ENCODE measurements around the gene HOXA6.

HOXA6 gene

GRCh38 chr7:27161214-27161720, 13.7 kb upstream of the HOXA6 start:
- no peak for DNase-seq

GRCh38 chr7:27160546-27161213, 13.1 kb upstream of the HOXA6 start:
- DNase-seq, result peak; percentile 81

DNA sequence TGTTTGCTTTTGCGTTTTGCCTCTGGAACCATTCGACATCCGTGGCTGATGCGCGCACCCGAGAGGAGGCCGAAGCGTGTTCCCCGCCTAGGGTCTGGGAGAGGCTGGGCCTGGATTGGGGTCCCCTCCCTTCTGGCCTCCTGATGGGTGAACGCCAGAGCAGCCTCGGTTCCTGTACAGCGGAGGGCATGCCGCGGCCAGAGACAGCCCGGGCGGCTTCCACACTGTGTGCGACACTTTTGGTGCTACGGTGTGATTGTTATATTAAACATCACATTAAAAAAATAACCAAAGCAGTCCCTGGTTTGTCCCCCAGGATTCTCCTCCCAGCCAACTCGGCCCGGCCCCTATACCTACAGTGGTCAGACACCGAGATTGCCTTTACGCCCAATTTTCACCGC, 12.6 kb upstream of the HOXA6 start:
- no peak for DNase-seq

DNA sequence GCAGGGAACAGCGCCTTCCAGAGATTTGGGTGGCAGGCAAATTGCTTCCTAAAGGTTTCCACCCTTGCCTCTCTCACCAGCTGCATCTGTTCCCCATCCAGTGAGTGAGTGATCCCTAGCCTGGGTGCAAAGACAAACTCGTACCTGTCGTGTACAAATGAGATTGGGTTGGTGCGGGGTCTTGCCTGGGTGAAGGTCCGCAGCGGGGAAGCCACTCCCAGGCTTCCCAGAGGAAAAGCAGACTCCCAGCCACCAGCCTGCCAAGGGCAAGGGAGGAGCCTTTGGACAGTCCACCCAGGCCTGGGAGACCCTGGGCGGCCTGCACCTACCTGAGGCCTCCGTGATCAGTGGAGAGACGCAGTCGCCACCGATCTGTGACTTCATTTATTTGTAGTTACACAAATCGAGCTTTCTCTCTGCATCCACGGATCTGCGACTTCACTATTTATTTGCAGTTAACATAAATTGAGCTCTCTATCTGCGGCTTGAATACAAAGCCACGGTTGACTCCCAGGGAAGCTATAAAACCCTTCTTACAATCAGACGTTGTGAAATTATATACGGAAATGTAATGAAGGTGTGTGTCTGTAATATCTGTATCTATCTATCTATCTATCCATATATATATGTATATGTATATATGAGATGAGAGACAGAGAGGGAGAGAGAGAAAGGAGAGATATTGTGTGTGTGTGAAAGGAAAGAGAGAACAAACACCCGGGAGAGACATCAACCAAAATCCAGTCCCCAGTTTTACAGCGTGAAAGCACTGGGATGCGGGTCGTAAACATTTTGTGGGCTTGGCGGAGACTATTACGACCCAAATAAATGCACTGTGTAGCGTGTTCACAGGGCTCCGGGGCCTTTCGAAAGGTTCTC, 11.9 kb upstream of the HOXA6 start:
- no peak for DNase-seq

DNA sequence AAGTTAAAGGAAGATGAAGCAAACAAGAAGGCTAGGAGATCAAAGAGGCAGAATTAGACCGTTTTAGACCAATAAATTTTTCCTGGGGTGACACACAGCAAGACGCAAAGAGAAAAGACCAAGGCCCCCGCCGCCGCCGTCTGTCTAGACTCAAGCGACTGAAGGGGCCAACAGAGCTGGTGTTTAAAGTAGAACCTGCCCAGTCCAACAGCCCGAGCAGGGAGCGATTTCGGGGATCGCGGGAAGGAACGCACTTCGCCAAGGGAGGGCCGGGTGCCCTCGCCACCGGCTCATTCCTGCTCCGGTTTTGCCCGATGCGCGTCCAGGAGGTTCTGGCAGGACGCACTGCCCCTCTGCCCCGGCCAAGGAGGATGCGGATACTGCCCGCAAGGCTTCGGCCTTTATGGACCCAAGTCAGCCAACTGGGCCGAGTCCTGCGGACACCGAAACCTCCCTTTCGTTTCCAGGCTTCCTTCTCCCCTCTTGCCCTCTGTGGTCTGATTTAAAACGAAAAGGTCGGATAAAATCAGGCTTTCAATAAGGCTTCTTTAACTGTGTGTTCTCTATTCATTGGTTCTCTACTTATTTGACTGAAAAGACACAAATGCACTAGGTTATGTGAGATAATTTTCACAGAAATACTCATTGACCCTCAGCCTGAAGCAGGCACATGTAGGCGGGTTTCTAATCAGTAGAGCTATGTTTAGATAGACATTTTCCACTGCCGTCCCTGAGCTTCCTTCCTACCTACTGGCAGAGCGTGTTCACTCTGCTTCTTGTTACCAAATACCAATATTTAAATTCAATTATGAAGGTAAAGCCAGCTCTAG, 11.1 kb upstream of the HOXA6 start:
- no peak for DNase-seq

DNA sequence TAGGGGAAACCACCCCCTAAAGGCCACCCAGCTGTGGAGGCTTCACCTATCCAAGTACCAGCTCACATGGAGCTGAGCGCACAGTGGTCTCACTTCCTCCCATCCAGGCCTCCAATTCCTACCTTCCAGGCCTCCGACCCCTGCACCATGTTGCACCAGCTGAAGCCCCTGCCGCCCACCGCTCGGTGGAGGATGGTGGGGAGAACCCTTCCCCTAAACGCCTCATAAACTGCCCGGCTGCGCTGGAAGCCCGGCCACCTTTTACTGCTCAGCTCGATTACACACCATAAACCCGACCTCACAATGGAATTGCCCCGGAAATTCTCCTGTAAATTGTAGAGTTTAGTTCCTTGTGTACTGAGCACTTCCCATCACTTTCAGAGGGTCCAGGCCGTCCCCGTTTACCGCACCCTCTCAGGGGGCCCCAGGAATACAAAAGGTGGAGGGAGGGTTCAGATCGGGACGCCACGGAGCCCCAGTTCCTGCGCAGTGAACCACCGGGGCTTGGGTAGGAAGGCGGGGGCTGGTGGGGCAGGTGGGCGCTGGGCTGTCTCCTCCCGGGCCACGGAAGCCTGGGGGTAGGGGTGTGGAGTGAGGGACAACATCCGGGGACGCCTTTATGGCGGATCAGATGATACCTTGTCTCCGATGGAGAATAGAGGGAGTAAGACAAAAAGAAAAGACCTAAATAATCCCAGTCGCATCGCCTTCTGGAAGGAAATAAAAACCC, 10.3 kb upstream of the HOXA6 start:
- no peak for DNase-seq

DNA sequence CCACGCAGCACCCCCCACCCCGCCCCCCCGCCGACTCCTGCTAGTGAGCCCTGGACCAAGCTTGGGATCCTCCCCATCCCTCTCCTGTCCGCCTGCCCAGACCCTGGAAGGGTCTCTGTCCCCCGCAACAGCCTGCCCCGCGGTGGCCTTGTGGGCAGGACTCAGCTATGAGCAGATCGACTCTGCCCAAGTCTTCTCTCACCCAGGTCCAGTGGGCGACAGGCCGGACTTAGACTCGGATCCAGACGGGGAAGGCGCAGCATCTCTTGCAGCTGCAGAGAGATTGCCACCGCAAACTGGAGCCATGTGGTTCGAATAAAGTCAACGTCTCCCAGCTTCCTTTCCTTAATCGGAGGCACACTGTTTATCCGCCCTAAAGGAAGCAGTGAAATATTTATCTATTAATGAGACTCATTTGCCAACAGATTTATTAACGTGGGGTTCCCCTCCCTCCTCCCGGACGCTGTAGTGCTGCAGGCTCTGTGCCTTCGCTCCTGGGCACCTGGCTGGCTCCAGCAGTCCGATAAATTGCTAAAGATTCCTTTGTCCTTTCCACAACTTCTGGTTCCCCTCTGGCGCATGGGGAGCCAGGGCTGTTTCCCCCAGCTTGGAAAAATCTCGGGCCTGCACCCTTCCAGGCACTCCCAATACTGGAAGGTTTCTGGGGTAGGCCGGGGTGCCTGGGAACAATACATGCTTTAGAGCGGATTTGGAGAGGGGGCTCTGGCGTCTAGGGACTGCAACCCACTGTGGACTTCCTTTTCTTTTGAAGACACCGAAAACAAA, 9.5 kb upstream of the HOXA6 start:
- DNase-seq, result no peak

DNA sequence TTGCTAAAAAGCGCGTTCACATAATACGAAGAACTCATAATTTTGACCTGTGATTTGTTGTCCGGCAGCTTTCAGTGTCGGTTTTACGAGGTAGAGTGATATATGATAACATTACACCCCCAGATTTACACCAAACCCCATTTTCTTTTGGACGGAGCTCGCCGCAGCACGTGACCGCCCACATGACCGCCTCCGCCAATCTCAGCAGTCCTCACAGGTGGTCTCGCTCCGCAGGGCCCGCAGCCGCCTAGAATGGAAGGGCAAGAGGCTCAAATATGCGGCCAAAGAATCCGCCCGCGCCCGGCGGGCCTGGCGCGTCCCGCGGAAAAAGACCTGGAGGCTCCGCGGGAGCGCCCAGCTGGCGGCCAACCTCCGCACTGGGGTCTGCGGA, 8.9 kb upstream of the HOXA6 start, which contains the start of gene HOXA7:
HOXA7 (minus strand) TSS at position 168 of the 391 bp plus-strand sequence; CDS start at position 38, 130 bp downstream.
- DNase-seq, result no peak

GRCh38 chr7:27155816-27156507, 8.4 kb upstream of the HOXA6 start:
- no peak for DNase-seq

- DNase-seq, result no peak
Observed at GRCh38 chr7:27154901-27155815, 7.6 kb upstream of the HOXA6 start.

DNA sequence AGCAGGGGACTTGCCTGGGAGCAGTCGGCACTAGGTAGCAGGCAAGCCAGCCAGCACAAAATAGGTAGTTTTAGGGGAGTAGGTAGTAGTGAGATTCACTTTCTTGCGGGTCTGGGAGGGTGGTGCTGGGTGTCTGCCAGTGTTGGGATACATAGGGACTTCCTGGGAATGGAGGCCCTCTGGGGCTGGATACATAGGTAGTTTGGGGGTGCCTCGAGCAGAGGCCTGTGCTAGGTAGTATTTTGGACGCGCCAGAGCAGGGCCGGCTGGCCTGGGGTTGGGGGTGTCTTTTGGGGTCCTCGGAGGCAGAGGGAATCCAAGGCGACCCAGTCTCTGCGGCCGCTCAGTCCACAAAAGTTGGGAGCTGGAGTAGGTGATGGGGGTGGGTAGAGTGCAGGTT, 6.8 kb upstream of the HOXA6 start:
- no peak for DNase-seq

DNA sequence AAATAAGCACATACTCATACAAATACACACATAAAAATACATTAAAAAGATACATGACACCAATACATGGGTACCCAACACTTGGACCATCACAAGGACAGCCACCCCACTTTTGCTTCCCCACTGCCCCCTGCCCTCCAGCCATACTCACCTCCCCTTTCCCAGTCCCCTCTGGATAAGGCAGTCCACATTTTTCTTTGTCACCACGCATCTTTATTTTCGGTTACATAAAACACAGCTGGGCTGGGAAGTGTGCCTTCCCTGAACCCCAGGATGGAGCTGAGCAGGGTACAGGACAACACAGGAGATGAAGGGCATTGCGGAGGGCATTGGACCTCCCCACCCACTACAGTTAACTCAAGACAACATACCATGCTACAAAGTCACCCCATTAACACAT, 6.0 kb upstream of the HOXA6 start:
- no peak for DNase-seq

DNA sequence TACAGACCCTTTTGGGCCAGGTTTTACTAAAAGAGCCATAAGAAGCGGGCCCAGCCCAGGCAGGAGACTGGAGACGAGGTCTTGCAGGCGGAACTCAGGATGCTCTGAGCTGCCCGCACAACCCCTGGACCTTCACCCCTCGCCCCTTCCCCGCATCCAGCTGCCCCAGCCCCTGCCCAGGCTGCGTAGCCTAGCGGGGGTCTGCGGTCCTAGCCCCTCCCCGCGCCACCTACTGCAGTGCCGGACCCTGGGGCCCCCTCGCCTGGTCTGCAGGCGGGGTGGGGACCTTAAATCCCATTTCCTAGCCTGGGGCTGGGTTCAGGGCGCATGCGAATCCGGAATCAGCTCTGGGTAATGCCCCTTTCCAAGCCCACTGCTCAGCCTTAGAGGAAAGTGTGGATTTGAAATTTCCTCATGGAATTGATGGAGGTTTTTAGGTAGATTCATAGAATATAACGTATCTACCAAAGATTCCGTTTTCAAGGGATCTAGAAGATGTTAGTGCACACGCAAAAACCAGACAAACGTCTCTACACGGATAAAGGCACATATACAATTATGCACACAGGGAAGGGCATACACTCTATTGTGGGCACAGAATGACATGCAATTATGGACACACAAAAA, 5.4 kb upstream of the HOXA6 start:
- DNase-seq, result no peak

- no peak for DNase-seq
Observed at GRCh38 chr7:27151931-27152815, 4.6 kb upstream of the HOXA6 start, which contains the start of gene HOXA3. Gene HOXA3, minus strand, starts transcription at chr7:27152583. Its CDS starts 41,943 bp downstream, at chr7:27110640.

- DNase-seq, result no peak
Observed at GRCh38 chr7:27151341-27151930, 3.9 kb upstream of the HOXA6 start.

DNA sequence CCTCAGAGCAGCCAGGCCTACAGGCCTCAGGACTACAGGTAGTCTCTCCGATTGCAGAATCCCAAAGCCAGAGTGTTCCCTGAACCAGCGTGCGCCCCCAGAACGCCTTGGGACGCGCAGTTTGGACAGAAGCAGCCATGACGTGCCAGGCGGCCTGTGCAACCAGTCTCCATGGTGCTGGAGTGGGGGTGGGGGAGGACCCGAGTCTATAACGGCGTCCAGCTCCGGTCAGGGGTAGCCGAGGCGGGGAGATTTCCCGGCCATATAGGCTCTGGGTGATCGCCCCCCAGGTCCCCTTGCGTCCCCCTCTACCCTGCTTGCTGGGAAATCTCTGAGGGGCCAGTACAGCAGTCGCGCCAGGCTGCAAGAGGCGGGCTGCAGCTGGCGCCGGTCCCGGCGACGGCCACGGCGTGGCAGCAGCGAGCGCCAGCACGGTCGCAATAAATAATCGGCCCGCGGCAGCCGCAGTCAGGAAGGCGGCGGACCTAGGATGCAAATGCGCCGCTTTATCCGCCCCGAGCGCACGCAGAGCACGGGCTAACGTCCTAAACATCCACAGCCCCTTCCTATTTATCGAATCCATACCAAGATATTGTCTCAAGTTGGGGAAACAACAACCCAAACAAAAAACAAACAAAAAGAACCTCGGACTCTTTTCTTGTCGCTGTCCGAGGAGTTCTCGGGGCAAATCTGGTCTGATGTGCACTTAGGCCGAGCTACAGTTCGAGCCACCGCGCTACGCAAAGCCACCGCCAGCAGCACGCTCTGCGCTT, 3.2 kb upstream of the HOXA6 start:
- peak; percentile 52 for DNase-seq
